ENCODE data around the gene DLX6.

DLX6 gene

GRCh38 chr7:97005183-97006054 lies at the start of gene DLX6:
Gene DLX6, plus strand, starts transcription at chr7:97005553. Its CDS starts 425 bp downstream, at chr7:97005978.
- H3K4me1 Mint-ChIP-seq, result peaks cover 12% of the 10 kb centered on the region
- peak; percentile 36 for DNase-seq
- H3K4me3 Mint-ChIP-seq, result peak within 1 kb of the TSS; percentile 51
- peaks cover 96% of the 10 kb centered on the region for H3K27me3 Mint-ChIP-seq
- peaks cover 4% of the 10 kb centered on the region for H3K36me3 Mint-ChIP-seq
- CTCF ChIA-PET, result no interaction called here
- no peaks in the 10 kb centered on the region for H3K9me3 Mint-ChIP-seq
- H3K27ac Mint-ChIP-seq, result peak within 1 kb of the TSS; percentile 58

DNA sequence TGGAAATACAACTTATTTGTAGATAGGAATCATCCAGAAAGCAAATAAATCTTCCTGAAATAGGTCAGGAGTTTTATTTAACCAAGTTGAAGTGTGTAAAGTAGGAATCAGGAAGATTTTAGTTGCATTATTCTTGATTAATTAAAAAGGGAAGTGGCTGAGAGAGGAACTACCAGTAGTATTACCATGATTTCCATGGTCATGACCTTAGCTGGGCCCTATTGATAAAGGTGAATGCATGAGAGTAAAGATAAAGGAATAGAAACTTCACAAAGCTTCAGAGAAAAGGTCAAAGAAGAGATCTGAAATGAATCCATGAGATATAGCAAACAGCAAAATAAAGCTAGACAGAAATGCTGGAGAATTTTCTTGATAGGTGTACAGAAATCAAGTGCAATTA lies 46.2 kb upstream of the DLX6 start:
- CTCF ChIA-PET, result interaction anchor here (0.6 kb wide), 1 partner anchor 796 kb away, joined by 3 read pairs; no protein-coding TSS in a partner anchor
- H3K4me3 Mint-ChIP-seq, result no peak overlapping the region
- H3K4me1 Mint-ChIP-seq, result no peaks in the 10 kb centered on the region
- H3K27ac Mint-ChIP-seq, result no peak overlapping the region
- H3K9me3 Mint-ChIP-seq, result no peaks in the 10 kb centered on the region
- peaks cover 9% of the 10 kb centered on the region for H3K27me3 Mint-ChIP-seq
- no peaks in the 10 kb centered on the region for H3K36me3 Mint-ChIP-seq
- DNase-seq, result no peak

GRCh38 chr7:96962221-96962885 lies 43.0 kb upstream of the DLX6 start:
- CTCF ChIA-PET, result no interaction called here
- Mint-ChIP-seq H3K9me3 (no peaks in the 10 kb centered on the region), H3K27me3 (peaks cover 14% of the 10 kb centered on the region), H3K4me3 (no peak overlapping the region), H3K27ac (no peak overlapping the region), H3K36me3 (no peaks in the 10 kb centered on the region), H3K4me1 (no peaks in the 10 kb centered on the region)
- DNase-seq, result no peak

- H3K4me1 Mint-ChIP-seq, result no peaks in the 10 kb centered on the region
- H3K36me3 Mint-ChIP-seq, result no peaks in the 10 kb centered on the region
- H3K9me3 Mint-ChIP-seq, result no peaks in the 10 kb centered on the region
- no peak overlapping the region for H3K4me3 Mint-ChIP-seq
- CTCF ChIA-PET, result no interaction called here
- no peak for DNase-seq
- no peak overlapping the region for H3K27ac Mint-ChIP-seq
- peaks cover 7% of the 10 kb centered on the region for H3K27me3 Mint-ChIP-seq
These were observed 36.4 kb upstream of the DLX6 start for GRCh38 chr7:96968981-96969380.

GRCh38 chr7:96970739-96971138 lies 34.6 kb upstream of the DLX6 start:
- H3K27ac Mint-ChIP-seq, result no peak overlapping the region
- CTCF ChIA-PET, result no interaction called here
- H3K4me3 Mint-ChIP-seq, result no peak overlapping the region
- no peak for DNase-seq
- H3K4me1 Mint-ChIP-seq, result no peaks in the 10 kb centered on the region
- H3K36me3 Mint-ChIP-seq, result no peaks in the 10 kb centered on the region
- peaks cover 3% of the 10 kb centered on the region for H3K27me3 Mint-ChIP-seq
- no peaks in the 10 kb centered on the region for H3K9me3 Mint-ChIP-seq

GRCh38 chr7:96973986-96974385 lies 31.4 kb upstream of the DLX6 start:
- H3K36me3 Mint-ChIP-seq, result no peaks in the 10 kb centered on the region
- H3K4me1 Mint-ChIP-seq, result no peaks in the 10 kb centered on the region
- H3K27ac Mint-ChIP-seq, result no peak overlapping the region
- CTCF ChIA-PET, result no interaction called here
- DNase-seq, result no peak
- H3K4me3 Mint-ChIP-seq, result no peak overlapping the region
- peaks cover 3% of the 10 kb centered on the region for H3K27me3 Mint-ChIP-seq
- no peaks in the 10 kb centered on the region for H3K9me3 Mint-ChIP-seq

- Mint-ChIP-seq H3K36me3 (no peaks in the 10 kb centered on the region), H3K27ac (no peak overlapping the region), H3K4me1 (no peaks in the 10 kb centered on the region), H3K4me3 (no peak overlapping the region), H3K27me3 (no peaks in the 10 kb centered on the region), H3K9me3 (no peaks in the 10 kb centered on the region)
- CTCF ChIA-PET, result no interaction called here
- DNase-seq, result no peak
These were observed 29.2 kb upstream of the DLX6 start for GRCh38 chr7:96976106-96976505.

- Mint-ChIP-seq H3K36me3 (no peaks in the 10 kb centered on the region), H3K9me3 (no peaks in the 10 kb centered on the region), H3K4me1 (no peaks in the 10 kb centered on the region), H3K27me3 (peaks cover 3% of the 10 kb centered on the region), H3K27ac (no peak overlapping the region), H3K4me3 (no peak overlapping the region)
- no peak for DNase-seq
- CTCF ChIA-PET, result no interaction called here
These were observed 27.9 kb upstream of the DLX6 start for GRCh38 chr7:96977445-96977844.

DNA sequence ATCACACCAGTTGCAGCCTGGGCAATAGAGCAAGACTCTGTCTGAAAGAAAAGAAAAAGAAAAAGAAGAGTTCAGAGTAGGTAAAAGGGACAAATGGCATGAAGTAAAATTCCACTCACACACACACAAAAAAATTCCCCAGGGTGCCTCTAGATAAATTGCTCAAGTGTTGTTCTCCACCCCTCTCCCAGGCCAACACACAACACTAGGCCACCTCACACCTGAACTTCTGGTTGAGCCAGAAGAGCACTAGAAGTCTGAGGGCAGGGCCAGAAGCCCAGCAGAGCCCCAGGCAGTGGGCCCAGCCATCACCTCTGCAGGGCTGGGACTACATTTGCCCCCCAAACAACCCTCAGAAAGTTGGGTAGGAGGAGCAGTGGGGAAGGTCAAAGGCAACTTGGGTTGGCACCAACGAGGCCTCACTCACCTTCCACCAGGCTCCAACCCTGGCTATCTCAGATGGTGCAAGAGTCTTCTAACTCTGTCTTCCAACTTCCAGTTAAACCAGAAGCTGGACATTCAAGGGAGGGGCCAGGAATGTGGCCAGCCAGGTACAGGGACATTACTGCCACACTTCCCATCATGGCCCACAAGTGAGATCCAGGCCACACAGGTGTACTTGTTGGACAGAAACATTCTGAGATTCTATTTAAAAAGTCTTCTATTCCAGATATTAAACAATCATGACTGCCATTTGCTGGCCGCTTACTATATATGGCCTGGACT lies 25.6 kb upstream of the DLX6 start:
- H3K4me1 Mint-ChIP-seq, result no peaks in the 10 kb centered on the region
- no peak for DNase-seq
- no peak overlapping the region for H3K27ac Mint-ChIP-seq
- no peaks in the 10 kb centered on the region for H3K36me3 Mint-ChIP-seq
- no peaks in the 10 kb centered on the region for H3K9me3 Mint-ChIP-seq
- peaks cover 7% of the 10 kb centered on the region for H3K27me3 Mint-ChIP-seq
- H3K4me3 Mint-ChIP-seq, result no peak overlapping the region
- CTCF ChIA-PET, result no interaction called here

- CTCF ChIA-PET, result no interaction called here
- H3K27ac Mint-ChIP-seq, result no peak overlapping the region
These were observed 22.8 kb upstream of the DLX6 start for GRCh38 chr7:96982586-96982985.

GRCh38 chr7:96985992-96986391 lies 19.4 kb upstream of the DLX6 start:
- DNase-seq, result no peak
- H3K4me3 Mint-ChIP-seq, result no peak overlapping the region
- CTCF ChIA-PET, result no interaction called here
- no peak overlapping the region for H3K27ac Mint-ChIP-seq
- H3K27me3 Mint-ChIP-seq, result peaks cover 36% of the 10 kb centered on the region
- H3K4me1 Mint-ChIP-seq, result no peaks in the 10 kb centered on the region
- H3K36me3 Mint-ChIP-seq, result peaks cover 2% of the 10 kb centered on the region
- H3K9me3 Mint-ChIP-seq, result no peaks in the 10 kb centered on the region

More at GRCh38 chr7:96982586-96982985, 22.8 kb upstream of the DLX6 start:
- Mint-ChIP-seq H3K27me3 (peaks cover 12% of the 10 kb centered on the region), H3K4me1 (no peaks in the 10 kb centered on the region), H3K36me3 (no peaks in the 10 kb centered on the region), H3K9me3 (no peaks in the 10 kb centered on the region), H3K4me3 (no peak overlapping the region)
- no peak for DNase-seq

DNA sequence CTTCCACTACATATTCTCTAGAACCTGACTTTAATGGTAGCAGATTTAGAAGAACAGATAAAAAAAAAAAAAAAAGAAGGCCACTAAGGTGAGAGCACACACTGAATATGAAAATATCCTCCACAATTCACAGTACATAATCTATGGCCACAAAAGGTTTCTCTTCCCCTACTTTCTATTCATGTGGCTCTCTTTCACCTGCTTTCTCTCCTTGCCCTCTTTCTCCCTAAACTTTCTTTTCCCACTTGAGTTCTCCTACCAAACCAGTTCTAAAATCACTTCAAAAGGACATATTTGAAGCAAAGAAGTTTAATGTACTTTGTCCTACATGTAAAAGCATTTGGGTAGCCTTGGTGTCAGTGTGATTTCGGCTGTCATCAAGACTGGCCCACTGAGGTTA lies 18.5 kb upstream of the DLX6 start:
- no peak for DNase-seq
- Mint-ChIP-seq H3K4me1 (no peaks in the 10 kb centered on the region), H3K4me3 (no peak overlapping the region), H3K27me3 (peaks cover 42% of the 10 kb centered on the region), H3K27ac (no peak overlapping the region), H3K36me3 (peaks cover 2% of the 10 kb centered on the region), H3K9me3 (no peaks in the 10 kb centered on the region)
- CTCF ChIA-PET, result no interaction called here

DNA sequence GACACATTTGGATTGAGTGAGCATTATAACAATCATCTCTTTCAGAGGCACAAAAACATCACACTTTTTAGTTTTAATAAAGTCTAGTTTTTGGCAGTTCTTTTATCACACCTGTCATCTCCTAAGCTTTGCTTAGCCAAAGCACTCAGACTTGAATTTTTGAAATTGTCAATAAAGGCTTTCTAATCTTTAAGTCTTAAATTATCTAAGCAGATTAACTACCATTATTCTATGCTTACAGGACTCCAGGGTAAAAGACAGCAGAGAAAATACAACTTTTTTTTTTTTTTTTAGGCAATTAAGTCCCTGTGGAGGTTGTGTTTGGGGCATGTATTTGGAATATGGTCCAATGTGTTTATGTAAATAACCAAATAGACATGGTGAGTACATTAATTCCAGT lies 17.6 kb upstream of the DLX6 start:
- Mint-ChIP-seq H3K27me3 (peaks cover 45% of the 10 kb centered on the region), H3K4me1 (no peaks in the 10 kb centered on the region), H3K9me3 (no peaks in the 10 kb centered on the region), H3K4me3 (no peak overlapping the region), H3K36me3 (peaks cover 2% of the 10 kb centered on the region), H3K27ac (no peak overlapping the region)
- CTCF ChIA-PET, result interaction anchor here (1.7 kb wide), 1 partner anchor 40 kb away, joined by 6 read pairs; no protein-coding TSS in a partner anchor
- no peak for DNase-seq

DNA sequence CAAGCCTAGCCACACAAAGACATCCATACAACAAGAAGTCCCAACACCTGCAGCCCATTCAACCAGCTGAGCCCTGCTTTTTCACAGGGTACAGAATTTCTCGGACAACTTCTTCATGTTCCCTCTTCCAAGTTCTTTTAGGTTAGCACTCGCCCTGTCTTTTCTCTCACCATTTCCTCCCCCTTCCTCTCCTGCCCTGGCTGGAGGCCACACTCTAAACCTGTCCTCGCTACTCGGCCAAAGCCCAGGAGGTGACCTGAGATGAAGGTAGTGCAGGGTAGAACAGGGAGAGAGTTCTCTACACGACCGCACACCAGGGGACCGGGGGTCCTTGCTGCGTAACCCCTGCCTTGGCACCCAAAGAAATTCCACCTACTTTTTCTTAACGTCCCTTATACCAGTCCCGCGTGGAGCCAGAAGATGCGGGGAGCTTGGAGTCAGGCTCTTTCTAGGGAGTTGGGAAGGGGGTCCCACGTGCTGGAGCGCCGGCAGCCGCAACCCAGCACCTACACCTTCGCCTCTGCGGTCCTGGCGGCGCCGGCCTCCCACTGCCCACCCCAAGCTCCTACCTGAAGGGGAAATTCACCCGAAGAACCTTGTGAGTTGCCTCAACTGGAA lies 16.0 kb upstream of the DLX6 start:
- Mint-ChIP-seq H3K27ac (no peak overlapping the region), H3K27me3 (peaks cover 60% of the 10 kb centered on the region), H3K4me3 (no peak overlapping the region), H3K4me1 (no peaks in the 10 kb centered on the region), H3K9me3 (no peaks in the 10 kb centered on the region), H3K36me3 (peaks cover 2% of the 10 kb centered on the region)
- CTCF ChIA-PET, result interaction anchor here (0.9 to 1.7 kb wide), 2 partner anchors 38 kb away, joined by 3 to 6 read pairs; no protein-coding TSS in a partner anchor
- DNase-seq, result no peak

All from activated naive CD4-positive, alpha-beta T cell treated with anti-CD3 and anti-CD28 coated beads, Interleukin-2, amount 10 ng/mL, durations not matched to agents 7 days and 5 days (primary cell).